Measurements from ENCODE around the gene HOXA2.

Gene HOXA2

GRCh38 chr7:27130540-27131389, 28.3 kb upstream of the HOXA2 start, which contains the start of gene HOXA4 (continued):
- TF ChIP-seq ZNF76 (tag by site-specific recombination; IDR thresholded peaks at IDR 0.05; ENCODE audit: borderline replicate concordance, low read depth) (no peak), ZNF830 (tag by site-specific recombination; IDR thresholded peaks at IDR 0.05; ENCODE audit: low read depth) (no peak), PRDM4 (tag by site-specific recombination; IDR thresholded peaks at IDR 0.05) (peak; percentile 22; the same call in 1 of the 2 replicates), ZXDB (tag by site-specific recombination; IDR thresholded peaks at IDR 0.05) (peak; percentile 94), ZNF514 (tag by site-specific recombination; IDR thresholded peaks at IDR 0.05) (no peak), ATF2 (tag by site-specific recombination; IDR thresholded peaks at IDR 0.05; ENCODE audit: low read depth) (no peak), IKZF3 (tag by site-specific recombination; IDR thresholded peaks at IDR 0.05) (peak; percentile 68; the same call in 1 of the 2 replicates), ZBTB26 (tag by site-specific recombination; optimal IDR thresholded peaks at IDR 0.05) (peak; percentile 94), ZNF324 (tag by site-specific recombination; IDR thresholded peaks at IDR 0.05) (0 out of 2 replicates have a peak, but pooled peaks have one; percentile 13), ZNF596 (tag by site-specific recombination; IDR thresholded peaks at IDR 0.05) (0 out of 2 replicates have a peak, but pooled peaks have one; percentile 6), ZSCAN4 (tag by site-specific recombination; IDR thresholded peaks at IDR 0.05) (no peak), MZF1 (tag by site-specific recombination; IDR thresholded peaks at IDR 0.05; ENCODE audit: borderline replicate concordance) (peak; percentile 92), ZFP3 (tag by site-specific recombination; IDR thresholded peaks at IDR 0.05; ENCODE audit: low read depth) (no peak), MYNN (tag by site-specific recombination; IDR thresholded peaks at IDR 0.05; ENCODE audit: borderline replicate concordance) (no peak), ZNF133 (tag by site-specific recombination; IDR thresholded peaks at IDR 0.05) (no peak), ZNF169 (tag by site-specific recombination; IDR thresholded peaks at IDR 0.05) (no peak)
- TF ChIP-seq, protein P1, sequence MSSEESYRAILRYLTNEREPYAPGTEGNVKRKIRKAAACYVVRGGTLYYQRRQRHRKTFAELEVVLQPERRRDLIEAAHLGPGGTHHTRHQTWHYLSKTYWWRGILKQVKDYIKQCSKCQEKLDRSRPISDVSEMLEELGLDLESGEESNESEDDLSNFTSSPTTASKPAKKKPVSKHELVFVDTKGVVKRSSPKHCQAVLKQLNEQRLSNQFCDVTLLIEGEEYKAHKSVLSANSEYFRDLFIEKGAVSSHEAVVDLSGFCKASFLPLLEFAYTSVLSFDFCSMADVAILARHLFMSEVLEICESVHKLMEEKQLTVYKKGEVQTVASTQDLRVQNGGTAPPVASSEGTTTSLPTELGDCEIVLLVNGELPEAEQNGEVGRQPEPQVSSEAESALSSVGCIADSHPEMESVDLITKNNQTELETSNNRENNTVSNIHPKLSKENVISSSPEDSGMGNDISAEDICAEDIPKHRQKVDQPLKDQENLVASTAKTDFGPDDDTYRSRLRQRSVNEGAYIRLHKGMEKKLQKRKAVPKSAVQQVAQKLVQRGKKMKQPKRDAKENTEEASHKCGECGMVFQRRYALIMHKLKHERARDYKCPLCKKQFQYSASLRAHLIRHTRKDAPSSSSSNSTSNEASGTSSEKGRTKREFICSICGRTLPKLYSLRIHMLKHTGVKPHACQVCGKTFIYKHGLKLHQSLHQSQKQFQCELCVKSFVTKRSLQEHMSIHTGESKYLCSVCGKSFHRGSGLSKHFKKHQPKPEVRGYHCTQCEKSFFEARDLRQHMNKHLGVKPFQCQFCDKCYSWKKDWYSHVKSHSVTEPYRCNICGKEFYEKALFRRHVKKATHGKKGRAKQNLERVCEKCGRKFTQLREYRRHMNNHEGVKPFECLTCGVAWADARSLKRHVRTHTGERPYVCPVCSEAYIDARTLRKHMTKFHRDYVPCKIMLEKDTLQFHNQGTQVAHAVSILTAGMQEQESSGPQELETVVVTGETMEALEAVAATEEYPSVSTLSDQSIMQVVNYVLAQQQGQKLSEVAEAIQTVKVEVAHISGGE (tag by site-specific recombination; conservative IDR thresholded peaks at IDR 0.05; ENCODE audit: low read depth), result peak; percentile 73
- TF ChIP-seq, protein P2, sequence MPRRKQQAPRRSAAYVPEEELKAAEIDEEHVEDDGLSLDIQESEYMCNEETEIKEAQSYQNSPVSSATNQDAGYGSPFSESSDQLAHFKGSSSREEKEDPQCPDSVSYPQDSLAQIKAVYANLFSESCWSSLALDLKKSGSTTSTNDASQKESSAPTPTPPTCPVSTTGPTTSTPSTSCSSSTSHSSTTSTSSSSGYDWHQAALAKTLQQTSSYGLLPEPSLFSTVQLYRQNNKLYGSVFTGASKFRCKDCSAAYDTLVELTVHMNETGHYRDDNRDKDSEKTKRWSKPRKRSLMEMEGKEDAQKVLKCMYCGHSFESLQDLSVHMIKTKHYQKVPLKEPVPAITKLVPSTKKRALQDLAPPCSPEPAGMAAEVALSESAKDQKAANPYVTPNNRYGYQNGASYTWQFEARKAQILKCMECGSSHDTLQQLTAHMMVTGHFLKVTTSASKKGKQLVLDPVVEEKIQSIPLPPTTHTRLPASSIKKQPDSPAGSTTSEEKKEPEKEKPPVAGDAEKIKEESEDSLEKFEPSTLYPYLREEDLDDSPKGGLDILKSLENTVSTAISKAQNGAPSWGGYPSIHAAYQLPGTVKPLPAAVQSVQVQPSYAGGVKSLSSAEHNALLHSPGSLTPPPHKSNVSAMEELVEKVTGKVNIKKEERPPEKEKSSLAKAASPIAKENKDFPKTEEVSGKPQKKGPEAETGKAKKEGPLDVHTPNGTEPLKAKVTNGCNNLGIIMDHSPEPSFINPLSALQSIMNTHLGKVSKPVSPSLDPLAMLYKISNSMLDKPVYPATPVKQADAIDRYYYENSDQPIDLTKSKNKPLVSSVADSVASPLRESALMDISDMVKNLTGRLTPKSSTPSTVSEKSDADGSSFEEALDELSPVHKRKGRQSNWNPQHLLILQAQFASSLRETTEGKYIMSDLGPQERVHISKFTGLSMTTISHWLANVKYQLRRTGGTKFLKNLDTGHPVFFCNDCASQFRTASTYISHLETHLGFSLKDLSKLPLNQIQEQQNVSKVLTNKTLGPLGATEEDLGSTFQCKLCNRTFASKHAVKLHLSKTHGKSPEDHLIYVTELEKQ (tag by site-specific recombination; IDR thresholded peaks at IDR 0.05; ENCODE audit: borderline replicate concordance), result peak; percentile 39; the same call in 1 of the 2 replicates
- TF ChIP-seq, protein P3, sequence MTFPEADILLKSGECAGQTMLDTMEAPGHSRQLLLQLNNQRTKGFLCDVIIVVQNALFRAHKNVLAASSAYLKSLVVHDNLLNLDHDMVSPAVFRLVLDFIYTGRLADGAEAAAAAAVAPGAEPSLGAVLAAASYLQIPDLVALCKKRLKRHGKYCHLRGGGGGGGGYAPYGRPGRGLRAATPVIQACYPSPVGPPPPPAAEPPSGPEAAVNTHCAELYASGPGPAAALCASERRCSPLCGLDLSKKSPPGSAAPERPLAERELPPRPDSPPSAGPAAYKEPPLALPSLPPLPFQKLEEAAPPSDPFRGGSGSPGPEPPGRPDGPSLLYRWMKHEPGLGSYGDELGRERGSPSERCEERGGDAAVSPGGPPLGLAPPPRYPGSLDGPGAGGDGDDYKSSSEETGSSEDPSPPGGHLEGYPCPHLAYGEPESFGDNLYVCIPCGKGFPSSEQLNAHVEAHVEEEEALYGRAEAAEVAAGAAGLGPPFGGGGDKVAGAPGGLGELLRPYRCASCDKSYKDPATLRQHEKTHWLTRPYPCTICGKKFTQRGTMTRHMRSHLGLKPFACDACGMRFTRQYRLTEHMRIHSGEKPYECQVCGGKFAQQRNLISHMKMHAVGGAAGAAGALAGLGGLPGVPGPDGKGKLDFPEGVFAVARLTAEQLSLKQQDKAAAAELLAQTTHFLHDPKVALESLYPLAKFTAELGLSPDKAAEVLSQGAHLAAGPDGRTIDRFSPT (tag by site-specific recombination; IDR thresholded peaks at IDR 0.05), result peak; percentile 58; the same call in 1 of the 2 replicates
- TF ChIP-seq, protein P4, sequence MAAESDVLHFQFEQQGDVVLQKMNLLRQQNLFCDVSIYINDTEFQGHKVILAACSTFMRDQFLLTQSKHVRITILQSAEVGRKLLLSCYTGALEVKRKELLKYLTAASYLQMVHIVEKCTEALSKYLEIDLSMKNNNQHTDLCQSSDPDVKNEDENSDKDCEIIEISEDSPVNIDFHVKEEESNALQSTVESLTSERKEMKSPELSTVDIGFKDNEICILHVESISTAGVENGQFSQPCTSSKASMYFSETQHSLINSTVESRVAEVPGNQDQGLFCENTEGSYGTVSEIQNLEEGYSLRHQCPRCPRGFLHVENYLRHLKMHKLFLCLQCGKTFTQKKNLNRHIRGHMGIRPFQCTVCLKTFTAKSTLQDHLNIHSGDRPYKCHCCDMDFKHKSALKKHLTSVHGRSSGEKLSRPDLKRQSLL (tag by site-specific recombination; IDR thresholded peaks at IDR 0.05), result 0 out of 2 replicates have a peak, but pooled peaks have one; percentile 28

All from HEK293 (cell line).